Stomach (tissue), 4 donors: ENCODE data around the gene METTL15.

Experiments used
- EP300 ChIP-seq: sonication (generic); formaldehyde crosslinking; IDR thresholded peaks from one replicate; pipeline ENCODE4 v1.6.1; 2017; ENCODE audit warnings: antibody characterized with exemption
- POLR2A ChIP-seq, 4 donors: fragments of 450-650 bp; IDR thresholded peaks; one replicate each; pipeline ENCODE4 v1.6.1; 2016; ENCODE audit warnings: antibody characterized with exemption in 4 of 4, control low read depth in 2 of 4, mild to moderate bottlenecking in 1 of 4, moderate library complexity in 1 of 4
- TF ChIP-seq, protein P1 (sequence below), 7 experiments: fragments of 450-650 bp in 4 of 7; fragments of 200-600 bp in 3 of 7; sonication (generic) in 3 of 7; IDR thresholded peaks; one replicate each; pipeline ENCODE4 v1.5.1; 2016 to 2019; ENCODE audit warnings: antibody characterized with exemption in 7 of 7, control low read depth in 2 of 7, mild to moderate bottlenecking in 1 of 7

DNA sequence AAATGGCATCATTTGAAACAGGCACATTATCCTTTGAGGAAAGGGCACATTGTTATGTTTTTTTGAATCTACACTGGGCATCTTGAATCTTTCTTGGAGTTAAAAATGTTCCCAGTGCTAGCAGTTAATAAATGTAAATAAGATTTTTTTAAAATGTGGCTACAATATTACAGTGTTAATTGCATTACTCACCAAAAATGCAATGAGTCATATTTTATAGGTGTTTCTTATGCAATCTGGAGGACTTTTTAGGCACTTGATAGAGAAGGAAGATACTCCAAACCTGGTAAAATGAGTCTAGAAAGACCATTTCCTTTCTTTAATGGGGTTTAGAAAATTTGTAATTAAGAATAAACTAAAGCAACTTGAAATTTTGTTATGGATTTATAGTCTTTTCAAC is 238.0 kb downstream of the METTL15 start:
- TF ChIP-seq, protein P1, sequence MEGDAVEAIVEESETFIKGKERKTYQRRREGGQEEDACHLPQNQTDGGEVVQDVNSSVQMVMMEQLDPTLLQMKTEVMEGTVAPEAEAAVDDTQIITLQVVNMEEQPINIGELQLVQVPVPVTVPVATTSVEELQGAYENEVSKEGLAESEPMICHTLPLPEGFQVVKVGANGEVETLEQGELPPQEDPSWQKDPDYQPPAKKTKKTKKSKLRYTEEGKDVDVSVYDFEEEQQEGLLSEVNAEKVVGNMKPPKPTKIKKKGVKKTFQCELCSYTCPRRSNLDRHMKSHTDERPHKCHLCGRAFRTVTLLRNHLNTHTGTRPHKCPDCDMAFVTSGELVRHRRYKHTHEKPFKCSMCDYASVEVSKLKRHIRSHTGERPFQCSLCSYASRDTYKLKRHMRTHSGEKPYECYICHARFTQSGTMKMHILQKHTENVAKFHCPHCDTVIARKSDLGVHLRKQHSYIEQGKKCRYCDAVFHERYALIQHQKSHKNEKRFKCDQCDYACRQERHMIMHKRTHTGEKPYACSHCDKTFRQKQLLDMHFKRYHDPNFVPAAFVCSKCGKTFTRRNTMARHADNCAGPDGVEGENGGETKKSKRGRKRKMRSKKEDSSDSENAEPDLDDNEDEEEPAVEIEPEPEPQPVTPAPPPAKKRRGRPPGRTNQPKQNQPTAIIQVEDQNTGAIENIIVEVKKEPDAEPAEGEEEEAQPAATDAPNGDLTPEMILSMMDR (IDR thresholded peaks at IDR 0.05) = no peak
- TF ChIP-seq EP300 (no peak), POLR2A (IDR thresholded peaks at IDR 0.05) (no peak)
